Liver (tissue), 9 donors: ENCODE results near the gene OR4B1. TPM values are rescaled to one million over a fixed set of nuclear protein-coding genes. Genes with fewer than 3 reads are reported as not detected.
A peak's percentile ranks its signal among the peaks of the same experiment; 100 is the strongest.
"Not testable (repeated sequence)": the region's sequence is repeated elsewhere in the genome, so short reads cannot be mapped to it uniquely, and the experiment has no call there.

ENCODE experiments used
- DNase-seq: peaks from one replicate; pipeline ENCODE4 v3.0.0-alpha.2; 2017; ENCODE audit warnings: low spot score
- H3K27ac ChIP-seq, 2 donors: one replicate each; pipeline ENCODE4 v1.7.0; 2013; ENCODE audit warnings: inconsistent platforms in 2 of 2, low read length in 2 of 2, control low read depth in 1 of 2, low read depth in 1 of 2, mild to moderate bottlenecking in 1 of 2
- H3K27me3 ChIP-seq, 4 donors: one replicate each; pipeline versions ENCODE4 v1.6.1 to v1.7.0; 2013; ENCODE audit warnings: low read length in 3 of 4, inconsistent platforms in 1 of 4, mild to moderate bottlenecking in 1 of 4, moderate library complexity in 1 of 4; ENCODE audit not compliant: control insufficient read depth in 4 of 4, insufficient read depth in 4 of 4
- H3K36me3 ChIP-seq, 4 donors: one replicate each; pipeline versions ENCODE4 v1.6.1 to v1.7.0; 2013; ENCODE audit warnings: low read length in 3 of 4, mild to moderate bottlenecking in 3 of 4, low read depth in 1 of 4, moderate library complexity in 1 of 4; ENCODE audit not compliant: control insufficient read depth in 4 of 4, insufficient read depth in 3 of 4
- H3K4me1 ChIP-seq, 4 donors: one replicate each; pipeline versions ENCODE4 v1.6.1 to v1.7.0; 2013; ENCODE audit warnings: low read length in 3 of 4, mild to moderate bottlenecking in 3 of 4, moderate library complexity in 1 of 4; ENCODE audit not compliant: control insufficient read depth in 4 of 4, insufficient read depth in 4 of 4
- H3K4me3 ChIP-seq, 3 donors: one replicate each; pipeline versions ENCODE4 v1.6.1 to v1.7.0; 2013; ENCODE audit warnings: low read length in 3 of 3, control low read depth in 1 of 3, low read depth in 1 of 3, mild to moderate bottlenecking in 1 of 3
- H3K9ac ChIP-seq, 2 donors: one replicate each; pipeline ENCODE4 v1.7.0; 2013; ENCODE audit warnings: low read length in 2 of 2, mild to moderate bottlenecking in 2 of 2, moderate library complexity in 2 of 2, control low read depth in 1 of 2, low read depth in 1 of 2
- H3K9me3 ChIP-seq, 4 donors: one replicate each; pipeline versions ENCODE4 v1.6.1 to v1.7.0; 2013; ENCODE audit warnings: low read length in 3 of 4; ENCODE audit not compliant: control insufficient read depth in 4 of 4
- EGR1 ChIP-seq, 2 donors: IDR thresholded peaks; 2 replicates each; pipeline ENCODE4 v1.6.1; 2016 to 2018; ENCODE audit warnings: antibody characterized with exemption in 2 of 2, low read depth in 2 of 2
- HNF4A ChIP-seq, 2 donors: conservative IDR thresholded peaks; 2 replicates each; pipeline ENCODE4 v1.6.1; 2016; ENCODE audit warnings: antibody characterized with exemption in 2 of 2, mild to moderate bottlenecking in 2 of 2
- NR2F2 ChIP-seq: IDR thresholded peaks from 2 replicates; pipeline ENCODE4 v1.6.1; 2016; ENCODE audit warnings: antibody characterized with exemption
- SP1 ChIP-seq: IDR thresholded peaks from 2 replicates; pipeline ENCODE4 v1.6.1; 2018; ENCODE audit warnings: antibody characterized with exemption, mild to moderate bottlenecking
- TAF1 ChIP-seq: conservative IDR thresholded peaks from 2 replicates; pipeline ENCODE4 v1.6.1; 2016; ENCODE audit warnings: antibody characterized with exemption, mild to moderate bottlenecking
- WGBS: extraction: QIAGEN DNeasy Blood & Tissue Kit; methylation state at CpG from one replicate; pipeline ENCODE4 v1.1.7; 2013; 5-methylcytosine and 5-hydroxymethylcytosine counted together
- polyA plus RNA-seq, 2 donors: library from polyadenylated mRNA; stranded (reverse) in 1 of 2; unstranded in 1 of 2; fragments of 200-250 nt in 1 of 2; fragments of >200 nt in 1 of 2; fragmentation: Nextera tagmentation in 1 of 2; extraction: Ambion mirVana in 1 of 2; gene quantifications; one replicate each; pipeline versions ENCODE4 v1.2.1 to v1.2.3, GENCODE V29; 2013 to 2015
- total RNA-seq, 2 donors: library from RNA; depleted of rRNA; stranded (reverse); fragments of >200 nt; gene quantifications; one replicate each; pipeline ENCODE4 v1.2.3, GENCODE V29; 2014
- TF ChIP-seq, protein P1 (sequence below): fragments of 150-350 bp; IDR thresholded peaks from 2 replicates; pipeline ENCODE4 v1.5.1; 2017; ENCODE audit warnings: improper control_type of control experiment, low read depth, low read length; ENCODE audit not compliant: missing input control
- TF ChIP-seq, protein P2 (sequence below): IDR thresholded peaks from 2 replicates; pipeline ENCODE4 v1.6.1; 2016; ENCODE audit warnings: antibody characterized with exemption
- donor health status: healthy.
- donor health status: healthy.
- donor health status: healthy.
- donor health status: healthy.
- donor health status: healthy.

Gene OR4B1
- total and polyA plus RNA-seq, 4 donors = not detected

DNA sequence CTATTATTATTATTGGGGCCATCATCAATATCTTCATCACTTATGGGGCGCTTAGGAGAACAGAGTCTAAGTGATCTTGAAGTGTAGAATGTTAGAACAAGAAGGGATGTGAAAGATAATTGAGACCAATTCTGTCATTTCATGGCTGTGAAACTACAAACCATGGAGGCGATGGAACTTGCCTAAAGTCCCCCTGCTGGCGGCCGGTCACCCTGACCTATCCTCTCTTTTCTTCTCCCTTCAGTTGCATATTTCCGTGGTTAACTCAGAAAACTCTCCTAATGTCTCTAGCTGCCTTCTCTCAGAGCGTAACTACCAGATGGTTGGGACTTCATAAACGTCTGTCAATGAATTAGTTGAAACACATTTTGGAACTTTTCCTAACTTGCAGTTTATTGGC is 6.6 kb upstream of the OR4B1 start:
- Histone ChIP-seq H3K4me3 (no peak overlapping the region), H3K9me3 (no peaks in the 10 kb centered on the region), H3K9ac (no peak overlapping the region), H3K4me1 (no peaks in the 10 kb centered on the region), H3K36me3 (no peaks in the 10 kb centered on the region), H3K27ac (no peak overlapping the region), H3K27me3 (peaks cover 0 to 5% (median 0%) of the 10 kb centered on the region in 4 donors)
- no peak for TF ChIP-seq HNF4A (conservative IDR thresholded peaks at IDR 0.05)
- TF ChIP-seq, protein P1, sequence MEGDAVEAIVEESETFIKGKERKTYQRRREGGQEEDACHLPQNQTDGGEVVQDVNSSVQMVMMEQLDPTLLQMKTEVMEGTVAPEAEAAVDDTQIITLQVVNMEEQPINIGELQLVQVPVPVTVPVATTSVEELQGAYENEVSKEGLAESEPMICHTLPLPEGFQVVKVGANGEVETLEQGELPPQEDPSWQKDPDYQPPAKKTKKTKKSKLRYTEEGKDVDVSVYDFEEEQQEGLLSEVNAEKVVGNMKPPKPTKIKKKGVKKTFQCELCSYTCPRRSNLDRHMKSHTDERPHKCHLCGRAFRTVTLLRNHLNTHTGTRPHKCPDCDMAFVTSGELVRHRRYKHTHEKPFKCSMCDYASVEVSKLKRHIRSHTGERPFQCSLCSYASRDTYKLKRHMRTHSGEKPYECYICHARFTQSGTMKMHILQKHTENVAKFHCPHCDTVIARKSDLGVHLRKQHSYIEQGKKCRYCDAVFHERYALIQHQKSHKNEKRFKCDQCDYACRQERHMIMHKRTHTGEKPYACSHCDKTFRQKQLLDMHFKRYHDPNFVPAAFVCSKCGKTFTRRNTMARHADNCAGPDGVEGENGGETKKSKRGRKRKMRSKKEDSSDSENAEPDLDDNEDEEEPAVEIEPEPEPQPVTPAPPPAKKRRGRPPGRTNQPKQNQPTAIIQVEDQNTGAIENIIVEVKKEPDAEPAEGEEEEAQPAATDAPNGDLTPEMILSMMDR = peak; percentile 7
- 31% methylated on average over 7 of the region's 7 CpGs for WGBS
- no peak for DNase-seq

DNA sequence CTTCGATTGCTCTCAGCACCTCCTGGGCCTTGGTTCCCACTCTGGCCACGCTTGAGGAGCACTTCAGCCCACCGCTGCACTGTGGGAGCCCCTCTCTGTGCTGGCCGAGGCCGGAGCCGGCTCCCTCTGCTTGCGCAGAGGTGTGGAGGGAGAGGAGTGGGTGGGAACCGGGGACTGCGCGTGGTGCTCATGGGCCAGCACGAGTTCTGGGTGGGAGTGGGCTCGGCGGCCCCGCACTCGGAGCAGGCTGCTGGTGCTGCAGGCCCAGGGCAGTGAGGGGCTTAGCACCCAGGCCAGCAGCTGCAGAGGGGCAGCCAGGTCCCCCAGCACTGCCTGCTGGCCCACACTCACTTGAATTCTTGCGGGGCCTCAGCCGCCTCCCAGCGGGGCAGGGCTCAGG is 12.2 kb downstream of the OR4B1 start:
- TF ChIP-seq SP1 (no peak), TAF1 (no peak), EGR1 (IDR thresholded peaks at IDR 0.05; ENCODE audit: low read depth in 2 of 2) (no peak), NR2F2 (no peak)
- TF ChIP-seq, protein P2, sequence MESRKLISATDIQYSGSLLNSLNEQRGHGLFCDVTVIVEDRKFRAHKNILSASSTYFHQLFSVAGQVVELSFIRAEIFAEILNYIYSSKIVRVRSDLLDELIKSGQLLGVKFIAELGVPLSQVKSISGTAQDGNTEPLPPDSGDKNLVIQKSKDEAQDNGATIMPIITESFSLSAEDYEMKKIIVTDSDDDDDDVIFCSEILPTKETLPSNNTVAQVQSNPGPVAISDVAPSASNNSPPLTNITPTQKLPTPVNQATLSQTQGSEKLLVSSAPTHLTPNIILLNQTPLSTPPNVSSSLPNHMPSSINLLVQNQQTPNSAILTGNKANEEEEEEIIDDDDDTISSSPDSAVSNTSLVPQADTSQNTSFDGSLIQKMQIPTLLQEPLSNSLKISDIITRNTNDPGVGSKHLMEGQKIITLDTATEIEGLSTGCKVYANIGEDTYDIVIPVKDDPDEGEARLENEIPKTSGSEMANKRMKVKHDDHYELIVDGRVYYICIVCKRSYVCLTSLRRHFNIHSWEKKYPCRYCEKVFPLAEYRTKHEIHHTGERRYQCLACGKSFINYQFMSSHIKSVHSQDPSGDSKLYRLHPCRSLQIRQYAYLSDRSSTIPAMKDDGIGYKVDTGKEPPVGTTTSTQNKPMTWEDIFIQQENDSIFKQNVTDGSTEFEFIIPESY = no peak
- TF ChIP-seq, protein P1 = no peak
- H3K9ac ChIP-seq = no peak overlapping the region
- 89% methylated on average over 18 of the region's 18 CpGs for WGBS
- H3K36me3 ChIP-seq = no peaks in the 10 kb centered on the region
- H3K27me3 ChIP-seq = peaks cover 0 to 2% (median 0%) of the 10 kb centered on the region in 4 donors
- H3K27ac ChIP-seq = no peak overlapping the region
- H3K9me3 ChIP-seq = peaks cover 0 to 2% (median 0%) of the 10 kb centered on the region in 4 donors
- H3K4me3 ChIP-seq = no peak overlapping the region
- no peak for DNase-seq
- no peaks in the 10 kb centered on the region for H3K4me1 ChIP-seq

DNA sequence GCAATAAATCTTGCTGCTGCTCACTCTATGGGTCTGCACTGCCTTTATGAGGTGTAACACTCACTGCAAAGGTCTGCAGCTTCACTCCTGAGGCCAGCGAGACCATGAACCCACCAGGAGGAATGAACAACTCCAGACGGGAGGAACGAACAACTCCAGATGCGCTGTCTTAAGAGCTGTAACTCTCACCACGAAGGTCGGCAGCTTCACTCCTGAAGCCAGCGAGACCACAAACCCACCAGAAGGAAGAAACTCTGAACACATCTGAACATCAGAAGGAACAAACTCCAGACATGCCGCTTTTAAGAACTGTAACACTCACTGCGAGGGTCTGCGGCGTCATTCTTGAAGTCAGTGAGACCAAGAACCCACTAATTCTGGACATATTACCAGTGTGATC is 13.4 kb downstream of the OR4B1 start:
- H3K27me3 ChIP-seq, H3K9ac ChIP-seq, H3K4me3 ChIP-seq, H3K36me3 ChIP-seq, H3K9me3 ChIP-seq, DNase-seq, H3K27ac ChIP-seq, H3K4me1 ChIP-seq: not testable (repeated sequence)
- 84% methylated on average over 11 of the region's 11 CpGs for WGBS
